GM18502 (cell line): Measurements from ENCODE around the gene NUP160.
A peak's percentile ranks its signal among the peaks of the same experiment; 100 is the strongest.
"Not testable (repeated sequence)": the region's sequence is repeated elsewhere in the genome, so short reads cannot be mapped to it uniquely, and the experiment has no call there.

Experiments used
- ATAC-seq: cut with Tn5 transposase; IDR thresholded peaks from one replicate; pipeline ENCODE4 v1.9.1; 2021; ENCODE audit warnings: mild to moderate bottlenecking; ENCODE audit not compliant: unreplicated experiment, poor library complexity

Gene NUP160

DNA sequence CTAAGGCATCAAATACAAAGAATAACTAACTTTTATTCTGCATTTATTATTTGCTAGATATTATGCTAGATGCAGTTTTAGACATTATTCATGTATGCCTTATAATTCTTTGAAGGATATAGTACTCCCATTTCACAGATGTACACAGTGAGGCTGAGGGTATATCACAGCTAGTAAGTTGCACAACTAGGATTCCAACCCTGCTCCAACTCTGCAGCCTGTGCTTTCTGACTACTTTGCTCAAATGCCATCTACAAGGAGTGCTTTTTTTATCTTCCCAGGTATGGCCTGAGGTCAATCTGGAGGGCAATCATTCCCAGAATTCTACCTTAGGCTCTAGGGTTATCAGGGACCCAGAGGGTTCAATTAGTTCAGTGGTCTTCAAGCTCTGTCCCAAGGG lies 28.4 kb downstream of the NUP160 start:
- no peak for ATAC-seq

DNA sequence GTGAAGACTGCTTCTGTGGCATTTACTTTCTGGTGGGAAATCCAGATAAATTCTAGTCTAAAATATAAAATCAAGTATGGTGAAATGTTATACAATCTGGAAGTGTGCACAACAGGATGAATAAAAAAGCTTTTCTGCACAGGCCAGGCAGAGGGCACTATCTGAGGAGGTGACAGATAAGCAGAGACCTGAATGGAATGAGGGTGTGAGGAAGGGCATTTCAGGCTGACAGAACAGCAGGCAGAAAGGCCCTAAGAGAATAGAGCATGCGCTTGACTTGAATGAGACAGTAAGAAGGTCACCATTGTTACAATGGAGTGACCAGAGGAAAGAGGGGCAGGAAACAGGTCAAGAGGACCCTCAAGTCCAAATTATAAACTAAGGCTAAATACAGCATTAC lies 47.4 kb downstream of the NUP160 start:
- ATAC-seq: no peak

- ATAC-seq: no peak
These were observed 50.5 kb downstream of the NUP160 start for GRCh38 chr11:47797633-47798032.

GRCh38 chr11:47791774-47792430 lies 56.2 kb downstream of the NUP160 start:
- ATAC-seq: no peak

DNA sequence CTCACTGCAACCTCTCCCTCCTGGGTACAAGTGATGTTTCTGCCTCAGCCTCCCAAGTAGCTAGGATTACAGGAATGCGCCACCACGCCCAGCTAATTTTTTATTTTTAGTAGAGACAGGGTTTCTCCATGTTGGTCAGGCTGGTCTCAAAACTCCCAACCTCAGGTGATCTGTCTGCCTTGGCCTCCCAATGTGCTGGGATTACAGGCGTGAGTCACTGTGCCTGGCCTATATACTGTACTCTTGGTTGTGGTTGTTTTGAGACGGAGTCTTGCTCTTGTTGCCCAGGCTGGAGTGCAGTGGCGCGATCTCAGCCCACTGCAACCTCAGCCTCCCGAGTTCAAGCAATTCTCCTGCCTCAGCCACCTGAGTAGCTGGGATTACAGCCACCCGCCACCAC lies 58.1 kb downstream of the NUP160 start:
- not testable (repeated sequence) for ATAC-seq

GRCh38 chr11:47788181-47788580 lies 60.0 kb downstream of the NUP160 start:
- no peak for ATAC-seq

DNA sequence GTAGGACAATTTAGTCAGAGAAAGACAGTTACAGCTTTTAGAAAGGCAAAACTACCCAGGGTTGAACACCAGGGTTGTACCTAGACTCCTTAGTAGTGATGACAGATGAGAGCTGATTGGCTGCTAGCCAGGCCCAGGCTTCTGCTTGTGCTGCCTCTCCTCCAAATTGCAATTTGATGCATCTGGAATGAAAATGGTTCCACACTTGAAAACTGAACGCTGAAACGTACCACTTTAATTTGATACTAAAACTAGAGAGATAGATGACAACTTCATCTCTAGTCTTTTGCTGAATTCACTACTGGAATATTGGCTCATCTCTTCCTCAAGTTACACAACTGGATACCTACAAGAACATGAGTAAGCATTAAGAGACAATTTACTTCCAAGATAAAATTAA lies 61.8 kb downstream of the NUP160 start:
- no peak for ATAC-seq

GRCh38 chr11:47784785-47785381 lies 63.3 kb downstream of the NUP160 start:
- no peak for ATAC-seq

DNA sequence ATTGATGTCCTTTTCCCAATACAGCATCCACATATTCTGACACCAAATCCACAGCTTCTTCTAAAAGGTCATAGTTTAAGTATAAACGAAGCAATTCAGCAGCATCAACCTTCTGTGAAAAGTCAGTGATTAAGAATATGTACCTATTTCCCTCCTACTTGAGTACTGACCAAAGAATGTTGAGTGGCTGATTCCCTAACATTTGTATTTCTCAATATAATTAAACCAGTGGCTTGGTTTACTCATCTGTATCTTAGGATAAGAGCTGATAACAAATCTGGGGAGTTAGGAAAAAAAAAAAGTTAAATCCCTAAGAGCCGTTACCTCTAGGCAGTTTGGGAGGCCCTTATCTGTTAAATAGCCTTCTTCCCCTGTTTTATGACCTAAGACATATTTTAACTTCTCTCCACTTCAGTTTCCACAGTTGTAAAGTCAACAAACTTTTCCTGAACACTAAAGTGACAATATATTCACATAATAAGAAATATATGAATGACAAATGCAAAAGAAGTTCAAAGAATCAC lies 65.0 kb downstream of the NUP160 start:
- ATAC-seq: no peak

- ATAC-seq: no peak
These were observed 69.2 kb downstream of the NUP160 start for GRCh38 chr11:47778878-47779483.

DNA sequence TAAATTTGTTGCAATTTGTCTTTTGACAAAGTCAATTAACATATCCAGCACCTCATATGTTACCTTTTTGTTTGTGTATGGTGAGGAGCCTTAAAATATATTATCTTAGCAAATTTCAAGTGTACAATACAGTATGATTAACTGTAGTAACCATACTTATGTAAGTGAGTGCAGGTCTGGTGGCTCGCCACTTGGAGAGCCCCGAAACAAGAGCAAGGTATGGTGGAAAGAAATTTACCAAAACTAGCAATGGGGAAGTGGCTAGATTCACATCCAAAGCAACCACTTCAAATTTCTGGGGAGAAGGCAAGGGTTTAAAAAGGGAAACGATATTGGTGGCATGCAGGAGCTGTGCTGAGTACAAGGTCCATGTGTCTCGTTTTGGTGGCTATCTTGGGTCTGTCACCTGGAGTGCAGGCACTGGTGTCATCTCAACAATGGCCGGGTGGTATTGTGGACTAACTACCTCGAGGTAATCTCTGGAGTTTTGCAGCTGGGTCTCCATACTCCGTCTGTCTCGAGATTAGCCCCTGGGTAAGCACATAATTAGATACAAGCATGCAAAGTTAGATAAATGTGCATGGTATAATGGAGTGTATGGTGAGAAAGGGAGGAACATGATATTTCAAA lies 72.8 kb downstream of the NUP160 start:
- no peak for ATAC-seq

DNA sequence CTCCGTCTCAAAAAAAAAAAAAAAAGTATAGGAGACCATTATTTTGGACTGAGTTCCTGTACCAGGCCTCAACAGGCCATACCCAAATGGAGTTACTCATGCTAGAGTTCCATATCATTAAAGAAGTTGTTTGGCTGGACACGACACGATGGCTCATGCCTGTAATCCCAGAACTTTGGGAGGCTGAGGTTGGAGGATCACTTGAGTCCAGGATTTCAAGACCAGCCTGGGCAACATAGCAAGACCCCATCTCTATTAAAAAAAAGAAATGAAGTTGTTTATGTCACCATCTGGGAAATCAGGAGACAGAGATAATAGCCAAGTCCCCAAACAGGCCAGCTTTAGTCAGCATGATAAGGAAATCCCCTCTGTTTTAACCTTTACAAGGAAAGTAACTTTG lies 74.3 kb downstream of the NUP160 start:
- no peak for ATAC-seq

- ATAC-seq: not testable (repeated sequence)
These were observed 78.6 kb downstream of the NUP160 start for GRCh38 chr11:47769556-47769955.

DNA sequence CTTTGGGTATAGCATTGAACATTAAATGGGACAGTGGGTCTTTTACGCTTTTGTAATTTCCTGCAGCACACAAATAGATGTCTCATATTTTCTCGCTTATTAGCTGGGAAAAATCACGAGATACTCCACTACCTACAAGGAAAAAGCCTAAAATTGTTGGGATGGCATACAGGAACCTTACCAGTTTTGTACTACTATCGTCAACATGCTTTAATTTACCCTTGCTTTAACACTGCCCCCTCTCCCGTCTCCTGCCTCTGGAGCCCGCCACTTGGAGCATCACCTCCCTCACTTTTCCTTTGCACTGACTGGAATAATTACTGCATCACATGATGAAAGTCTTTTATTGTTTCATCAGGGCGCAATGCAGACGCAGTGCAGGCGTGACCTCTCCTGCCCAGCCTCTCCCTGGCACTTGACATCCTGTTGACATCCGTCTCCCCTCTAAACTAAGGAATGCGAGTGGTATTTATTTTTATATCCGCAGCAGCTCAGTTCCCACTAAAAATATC lies 80.0 kb downstream of the NUP160 start:
- no peak for ATAC-seq

- ATAC-seq: peak; percentile 37
These were observed 81.5 kb downstream of the NUP160 start for GRCh38 chr11:47766509-47767227.

GRCh38 chr11:47765086-47765485 lies 83.1 kb downstream of the NUP160 start:
- no peak for ATAC-seq

DNA sequence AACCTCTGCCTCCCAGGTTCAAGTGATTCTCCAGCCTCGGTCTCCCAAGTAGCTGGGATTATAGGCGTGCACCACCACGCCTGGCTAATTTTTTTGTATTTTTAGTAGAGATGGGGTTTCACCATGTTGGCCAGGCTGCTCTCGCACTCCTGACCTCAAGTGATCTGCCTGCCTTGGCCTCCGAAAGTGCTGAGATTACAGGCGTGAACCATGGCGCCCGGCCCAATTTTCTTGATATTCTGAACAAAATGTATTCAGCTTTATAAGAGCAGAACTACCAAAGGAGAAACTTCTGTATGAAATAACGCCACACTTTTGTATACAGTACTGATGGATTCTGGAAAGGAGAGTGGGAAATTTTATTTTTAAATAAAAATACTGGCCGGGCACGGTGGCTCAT lies 88.9 kb downstream of the NUP160 start:
- not testable (repeated sequence) for ATAC-seq

GRCh38 chr11:47756208-47756607 lies 91.9 kb downstream of the NUP160 start:
- no peak for ATAC-seq

DNA sequence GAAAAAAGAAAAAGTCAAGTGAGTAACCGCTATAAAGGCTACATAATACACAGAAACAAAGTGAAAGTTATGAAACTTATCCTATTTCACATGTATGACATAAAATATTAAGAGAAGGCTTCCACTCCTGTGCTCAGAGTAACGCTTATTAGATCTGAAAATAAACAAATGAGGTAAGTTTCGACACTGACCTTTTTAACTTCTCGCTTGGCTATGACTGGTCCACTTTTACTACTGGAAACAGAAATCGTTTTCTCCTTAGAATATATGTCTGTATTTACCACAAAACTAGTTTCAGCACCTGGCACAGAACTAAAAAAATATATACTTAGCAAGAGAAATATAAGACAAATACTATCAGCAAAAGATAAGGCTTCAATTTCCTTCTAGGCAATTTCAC lies 97.4 kb downstream of the NUP160 start:
- no peak for ATAC-seq

DNA sequence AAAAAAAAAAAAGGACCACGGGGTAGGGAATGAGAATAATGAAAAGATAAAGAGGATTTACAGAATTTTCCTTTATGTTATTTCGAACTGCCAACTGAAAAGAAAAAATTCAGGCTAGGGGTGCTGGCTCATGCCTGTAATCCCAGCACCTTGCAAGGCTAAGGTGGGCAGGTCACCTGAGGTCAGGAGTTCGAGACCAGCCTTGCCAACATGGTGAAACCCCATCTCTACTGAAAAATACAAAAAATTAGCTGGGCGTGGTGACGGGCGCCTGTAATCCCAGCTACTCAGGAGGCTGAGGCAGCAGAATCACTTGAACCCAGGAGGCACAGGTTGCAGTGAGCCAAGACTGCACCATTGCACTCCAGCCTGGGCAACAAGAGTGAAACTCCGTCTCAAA lies 105.7 kb downstream of the NUP160 start:
- not testable (repeated sequence) for ATAC-seq
